Hepatocyte (in vitro differentiated cells): Measurements from ENCODE around the gene ARL8B.

Source experiments
- EZH2phosphoT487 ChIP-seq: fragments of 200-600 bp; sonication (generic); IDR thresholded peaks from one replicate; pipeline ENCODE4 v1.6.1; 2018; ENCODE audit warnings: antibody characterized with exemption, mild to moderate bottlenecking, low read depth, moderate library complexity; ENCODE audit not compliant: unreplicated experiment, severe bottlenecking
- TF ChIP-seq, protein P1 (sequence below): fragments of 200-600 bp; sonication (generic); IDR thresholded peaks from 2 replicates; pipeline ENCODE4 v1.5.1; 2016; ENCODE audit warnings: antibody characterized with exemption, mild to moderate bottlenecking; ENCODE audit not compliant: poor library complexity

- TF ChIP-seq, protein P1, sequence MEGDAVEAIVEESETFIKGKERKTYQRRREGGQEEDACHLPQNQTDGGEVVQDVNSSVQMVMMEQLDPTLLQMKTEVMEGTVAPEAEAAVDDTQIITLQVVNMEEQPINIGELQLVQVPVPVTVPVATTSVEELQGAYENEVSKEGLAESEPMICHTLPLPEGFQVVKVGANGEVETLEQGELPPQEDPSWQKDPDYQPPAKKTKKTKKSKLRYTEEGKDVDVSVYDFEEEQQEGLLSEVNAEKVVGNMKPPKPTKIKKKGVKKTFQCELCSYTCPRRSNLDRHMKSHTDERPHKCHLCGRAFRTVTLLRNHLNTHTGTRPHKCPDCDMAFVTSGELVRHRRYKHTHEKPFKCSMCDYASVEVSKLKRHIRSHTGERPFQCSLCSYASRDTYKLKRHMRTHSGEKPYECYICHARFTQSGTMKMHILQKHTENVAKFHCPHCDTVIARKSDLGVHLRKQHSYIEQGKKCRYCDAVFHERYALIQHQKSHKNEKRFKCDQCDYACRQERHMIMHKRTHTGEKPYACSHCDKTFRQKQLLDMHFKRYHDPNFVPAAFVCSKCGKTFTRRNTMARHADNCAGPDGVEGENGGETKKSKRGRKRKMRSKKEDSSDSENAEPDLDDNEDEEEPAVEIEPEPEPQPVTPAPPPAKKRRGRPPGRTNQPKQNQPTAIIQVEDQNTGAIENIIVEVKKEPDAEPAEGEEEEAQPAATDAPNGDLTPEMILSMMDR = no peak
- TF ChIP-seq EZH2phosphoT487 = no peak
These were observed 92.3 kb downstream of the ARL8B start for GRCh38 chr3:5214352-5214751.
